Neural progenitor cell (in vitro differentiated cells): ENCODE data around the gene NBPF6.
"Not testable (repeated sequence)": the region's sequence is repeated elsewhere in the genome, so short reads cannot be mapped to it uniquely, and the experiment has no call there.

ENCODE experiments used
- EZH2 ChIP-seq: fragments of 200-600 bp; sonication (generic); IDR thresholded peaks from 2 replicates; pipeline ENCODE4 v1.6.1; 2017; ENCODE audit warnings: antibody characterized with exemption, mild to moderate bottlenecking, moderate library complexity
- EZH2phosphoT487 ChIP-seq: fragments of 200-600 bp; sonication (generic); IDR thresholded peaks from 2 replicates; pipeline ENCODE4 v1.6.1; 2017; ENCODE audit warnings: antibody characterized with exemption
- TF ChIP-seq, protein P1 (sequence below): fragments of 200-600 bp; sonication (generic); IDR thresholded peaks from 2 replicates; pipeline ENCODE4 v1.5.1; 2017; ENCODE audit warnings: antibody characterized with exemption, mild to moderate bottlenecking

DNA sequence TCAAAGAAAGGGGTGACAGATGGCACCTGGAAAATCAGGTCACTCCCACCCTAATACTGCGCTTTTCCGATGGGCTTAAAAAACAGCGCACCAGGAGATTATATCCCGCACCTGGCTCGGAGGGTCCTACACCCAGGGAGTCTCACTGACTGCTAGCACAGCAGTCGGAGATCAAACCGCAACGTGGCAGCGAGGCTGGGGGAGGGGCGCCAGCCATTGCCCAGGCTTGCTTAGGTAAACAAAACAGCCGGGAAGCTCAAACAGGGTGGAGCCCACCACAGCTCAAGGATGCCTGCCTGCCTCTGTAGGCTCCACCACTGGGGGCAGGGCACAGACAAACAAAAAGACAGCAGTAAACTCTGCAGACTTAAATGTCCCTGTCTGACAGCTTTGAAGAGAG, 36.6 kb downstream of the NBPF6 start:
- TF ChIP-seq, protein P1, sequence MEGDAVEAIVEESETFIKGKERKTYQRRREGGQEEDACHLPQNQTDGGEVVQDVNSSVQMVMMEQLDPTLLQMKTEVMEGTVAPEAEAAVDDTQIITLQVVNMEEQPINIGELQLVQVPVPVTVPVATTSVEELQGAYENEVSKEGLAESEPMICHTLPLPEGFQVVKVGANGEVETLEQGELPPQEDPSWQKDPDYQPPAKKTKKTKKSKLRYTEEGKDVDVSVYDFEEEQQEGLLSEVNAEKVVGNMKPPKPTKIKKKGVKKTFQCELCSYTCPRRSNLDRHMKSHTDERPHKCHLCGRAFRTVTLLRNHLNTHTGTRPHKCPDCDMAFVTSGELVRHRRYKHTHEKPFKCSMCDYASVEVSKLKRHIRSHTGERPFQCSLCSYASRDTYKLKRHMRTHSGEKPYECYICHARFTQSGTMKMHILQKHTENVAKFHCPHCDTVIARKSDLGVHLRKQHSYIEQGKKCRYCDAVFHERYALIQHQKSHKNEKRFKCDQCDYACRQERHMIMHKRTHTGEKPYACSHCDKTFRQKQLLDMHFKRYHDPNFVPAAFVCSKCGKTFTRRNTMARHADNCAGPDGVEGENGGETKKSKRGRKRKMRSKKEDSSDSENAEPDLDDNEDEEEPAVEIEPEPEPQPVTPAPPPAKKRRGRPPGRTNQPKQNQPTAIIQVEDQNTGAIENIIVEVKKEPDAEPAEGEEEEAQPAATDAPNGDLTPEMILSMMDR = not testable (repeated sequence)
- TF ChIP-seq EZH2, EZH2phosphoT487: not testable (repeated sequence)
